HepG2 (cell line): ENCODE results near the gene LHX1. TPM values are rescaled to one million over a fixed set of nuclear protein-coding genes. Genes with fewer than 3 reads are reported as not detected.

Source experiments
- HMGXB4 ChIP-seq, 2 experiments: sonication (generic) in 1 of 2; formaldehyde crosslinking in 1 of 2; IDR thresholded peaks; 2 replicates each; pipeline versions ENCODE4 v1.4.0 to v1.6.1; 2018 to 2020; ENCODE audit warnings: missing genetic modification reagents in 2 of 2, borderline replicate concordance in 1 of 2, low read depth in 1 of 2, mild to moderate bottlenecking in 1 of 2, missing biosample characterization in 1 of 2
- REST ChIP-seq, 2 experiments: IDR thresholded peaks; 2 replicates each; pipeline ENCODE4 v1.6.1; 2011 to 2012; ENCODE audit warnings: low read length in 2 of 2, borderline replicate concordance in 1 of 2, low read depth in 1 of 2, mild to moderate bottlenecking in 1 of 2, moderate library complexity in 1 of 2
- polyA plus RNA-seq, 8 experiments: library from polyadenylated mRNA; depleted of rRNA in 3 of 8; stranded (reverse) in 7 of 8; unstranded in 1 of 8; fragments of >200 nt; fragmentation: Illumina TruSeq in 4 of 8; extraction: Trizol in 4 of 8; gene quantifications; 2 replicates each; pipeline versions ENCODE4 v1.2.1 to v1.2.3, GENCODE V29; 2011 to 2016; ENCODE audit warnings: low read depth in 4 of 8, missing spikeins in 1 of 8, mixed read lengths in 1 of 8; ENCODE audit not compliant: insufficient read depth in 1 of 8
- small RNA-seq, 3 experiments: library from RNA; depleted of rRNA; stranded (forward); fragments of <200 nt; gene quantifications; one replicate each; pipeline ENCODE3, GENCODE V24; 2012; ENCODE audit warnings: low read depth in 2 of 3, low replicate concordance in 1 of 3; ENCODE audit not compliant: insufficient read length in 3 of 3, insufficient read depth in 2 of 3
- total RNA-seq, 5 experiments: library from RNA; depleted of rRNA; stranded (reverse); fragments of >200 nt; fragmentation: Illumina TruSeq; extraction: Trizol; gene quantifications; 2 replicates each; pipeline ENCODE4 v1.2.3, GENCODE V29; 2016; ENCODE audit warnings: low read depth in 1 of 5

LHX1 gene
- total and polyA plus RNA-seq, 2 of the 13 experiments (the other 11 are each of a cell fraction or from before 2014, with no cell fraction given) = not detected

- no peak for TF ChIP-seq REST (IDR thresholded peaks at IDR 0.05; ENCODE audit: borderline replicate concordance in 1 of 2, low read depth in 1 of 2, low read length in 2 of 2)
- no peak for TF ChIP-seq HMGXB4 (CRISPR knock-in tag; IDR thresholded peaks at IDR 0.05; ENCODE audit: borderline replicate concordance in 1 of 2, low read depth in 1 of 2)
Measured at GRCh38 chr17:36993227-36993626, 56.0 kb downstream of the LHX1 start (continued).

Small RNA genes within 50 kb of the gene (small RNA-seq; reads per million reads assigned to genes)
- 0 reads per million in 3 experiments for gene AC243773.2

Other genes starting within 250 kb of the LHX1 start
- gene AATF, start 11.5 kb downstream of the LHX1 start, total RNA-seq (2016; rRNA removed; fragmentation: Illumina TruSeq; extraction: Trizol) = 53.3 and 58.1 TPM in 2 replicates
- gene AATF, start 11.5 kb downstream of the LHX1 start, polyA plus RNA-seq (2011; rRNA removed) = 9.1 and 9.8 TPM in 2 replicates